Measurements from ENCODE around the gene TRAPPC8.

DNA sequence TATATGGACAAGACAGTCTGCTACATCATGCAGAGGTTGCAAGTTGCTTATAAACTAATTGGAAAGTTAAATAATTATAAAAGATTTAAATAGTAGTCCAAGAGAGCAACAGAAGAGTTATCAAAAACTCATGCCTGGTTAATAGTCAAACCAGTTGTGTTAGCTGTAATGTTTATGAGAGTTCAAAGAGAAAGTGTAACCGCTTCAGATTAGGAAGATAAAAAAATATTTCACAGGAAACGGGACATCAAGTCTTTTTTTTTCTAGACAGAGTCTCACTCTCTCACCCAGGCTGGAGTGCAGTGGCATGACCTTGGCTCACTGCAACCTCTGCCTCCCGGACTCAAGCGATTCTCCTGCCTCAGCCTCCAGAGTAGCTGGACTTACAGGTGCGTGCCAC lies 41.0 kb upstream of the TRAPPC8 start:
- no peak for TF ChIP-seq POLR2A (IDR thresholded peaks at IDR 0.05; ENCODE audit: low read depth)
- no peak for TF ChIP-seq POLR2AphosphoS5 (IDR thresholded peaks at IDR 0.05)
- TF ChIP-seq, protein P1, sequence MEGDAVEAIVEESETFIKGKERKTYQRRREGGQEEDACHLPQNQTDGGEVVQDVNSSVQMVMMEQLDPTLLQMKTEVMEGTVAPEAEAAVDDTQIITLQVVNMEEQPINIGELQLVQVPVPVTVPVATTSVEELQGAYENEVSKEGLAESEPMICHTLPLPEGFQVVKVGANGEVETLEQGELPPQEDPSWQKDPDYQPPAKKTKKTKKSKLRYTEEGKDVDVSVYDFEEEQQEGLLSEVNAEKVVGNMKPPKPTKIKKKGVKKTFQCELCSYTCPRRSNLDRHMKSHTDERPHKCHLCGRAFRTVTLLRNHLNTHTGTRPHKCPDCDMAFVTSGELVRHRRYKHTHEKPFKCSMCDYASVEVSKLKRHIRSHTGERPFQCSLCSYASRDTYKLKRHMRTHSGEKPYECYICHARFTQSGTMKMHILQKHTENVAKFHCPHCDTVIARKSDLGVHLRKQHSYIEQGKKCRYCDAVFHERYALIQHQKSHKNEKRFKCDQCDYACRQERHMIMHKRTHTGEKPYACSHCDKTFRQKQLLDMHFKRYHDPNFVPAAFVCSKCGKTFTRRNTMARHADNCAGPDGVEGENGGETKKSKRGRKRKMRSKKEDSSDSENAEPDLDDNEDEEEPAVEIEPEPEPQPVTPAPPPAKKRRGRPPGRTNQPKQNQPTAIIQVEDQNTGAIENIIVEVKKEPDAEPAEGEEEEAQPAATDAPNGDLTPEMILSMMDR (IDR thresholded peaks at IDR 0.05) = no peak
- TF ChIP-seq EP300 (IDR thresholded peaks at IDR 0.05) = no peak

Data from esophagus muscularis mucosa (tissue), 4 donors.